ENCODE measurements around the gene CERS6.

DNA sequence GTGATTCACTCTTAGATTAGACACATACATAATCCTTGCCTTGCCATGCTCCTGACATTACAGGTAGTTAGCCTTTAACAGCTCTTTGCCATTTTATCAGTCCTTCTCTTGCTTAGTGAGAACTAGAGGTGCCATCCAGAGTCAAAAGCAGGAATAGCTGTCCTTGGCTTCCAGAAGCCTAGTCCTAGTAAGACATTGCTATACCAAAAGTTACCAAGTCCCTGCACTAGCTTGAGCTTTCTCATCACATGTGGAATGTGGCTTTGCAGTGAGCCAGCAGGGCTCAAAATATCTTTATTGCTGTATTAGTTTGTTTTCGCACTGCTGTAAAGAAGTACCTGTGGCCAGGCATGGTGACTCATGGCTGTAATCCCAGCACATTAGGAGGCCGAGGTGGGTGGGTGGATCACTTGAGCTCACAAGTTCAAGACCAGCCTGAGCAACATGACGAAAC lies 241.6 kb downstream of the CERS6 start:
- TF ChIP-seq, protein P1, sequence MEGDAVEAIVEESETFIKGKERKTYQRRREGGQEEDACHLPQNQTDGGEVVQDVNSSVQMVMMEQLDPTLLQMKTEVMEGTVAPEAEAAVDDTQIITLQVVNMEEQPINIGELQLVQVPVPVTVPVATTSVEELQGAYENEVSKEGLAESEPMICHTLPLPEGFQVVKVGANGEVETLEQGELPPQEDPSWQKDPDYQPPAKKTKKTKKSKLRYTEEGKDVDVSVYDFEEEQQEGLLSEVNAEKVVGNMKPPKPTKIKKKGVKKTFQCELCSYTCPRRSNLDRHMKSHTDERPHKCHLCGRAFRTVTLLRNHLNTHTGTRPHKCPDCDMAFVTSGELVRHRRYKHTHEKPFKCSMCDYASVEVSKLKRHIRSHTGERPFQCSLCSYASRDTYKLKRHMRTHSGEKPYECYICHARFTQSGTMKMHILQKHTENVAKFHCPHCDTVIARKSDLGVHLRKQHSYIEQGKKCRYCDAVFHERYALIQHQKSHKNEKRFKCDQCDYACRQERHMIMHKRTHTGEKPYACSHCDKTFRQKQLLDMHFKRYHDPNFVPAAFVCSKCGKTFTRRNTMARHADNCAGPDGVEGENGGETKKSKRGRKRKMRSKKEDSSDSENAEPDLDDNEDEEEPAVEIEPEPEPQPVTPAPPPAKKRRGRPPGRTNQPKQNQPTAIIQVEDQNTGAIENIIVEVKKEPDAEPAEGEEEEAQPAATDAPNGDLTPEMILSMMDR (IDR thresholded peaks at IDR 0.05), result peak in 5 of 12 donors; percentile 9 to 31 (median 16)
- no peak for TF ChIP-seq POLR2A (IDR thresholded peaks at IDR 0.05)
